Measurements from ENCODE around the gene CUBN. TPM values are rescaled to one million over a fixed set of nuclear protein-coding genes. Genes with fewer than 3 reads are reported as not detected.

Gene CUBN
- total RNA-seq, 1 experiment from 2014 or later = 0.80 TPM

- H4K20me1 ChIP-seq (ENCODE audit: low read length) = no peaks in the 10 kb centered on the region
- no peak overlapping the region for H3K9ac ChIP-seq (ENCODE audit: low read length)
- DNase-seq (no peak), ATAC-seq (no peak)
- TF ChIP-seq CTCF (conservative IDR thresholded peaks at IDR 0.05; ENCODE audit: low read depth, low read length) (no peak), EZH2phosphoT487 (IDR thresholded peaks at IDR 0.05; ENCODE audit: borderline replicate concordance, low read length) (no peak)
- no peak overlapping the region for H3K27ac ChIP-seq (ENCODE audit: low read length)
- H3K79me2 ChIP-seq (ENCODE audit: low read length) = no peaks in the 10 kb centered on the region
- no peaks in the 10 kb centered on the region for H3K27me3 ChIP-seq (ENCODE audit: low read length)
- no peaks in the 10 kb centered on the region for H3F3A ChIP-seq (ENCODE audit: low read length, unreplicated experiment)
- intact Hi-C loops (cut with micrococcal nuclease) = loop anchor here (1.0 to 10.0 kb wide), 4 partner anchors 102 to 334 kb away; no protein-coding TSS in a partner anchor
- H3K36me3 ChIP-seq (ENCODE audit: low read depth, low read length) = no peaks in the 10 kb centered on the region
- CTCF ChIA-PET = no interaction called here
- H2AFZ ChIP-seq (ENCODE audit: low read length) = no peak overlapping the region
- POLR2A ChIA-PET (ENCODE audit: unreplicated experiment) = interaction anchor here (0.8 kb wide), 1 partner anchor 380 kb away, joined by 5 read pairs; no protein-coding TSS in a partner anchor
- H3K4me1 ChIP-seq (ENCODE audit: insufficient read depth, low read length) = no peaks in the 10 kb centered on the region
- no peak overlapping the region for H3K4me2 ChIP-seq (ENCODE audit: low read length)
- no TSS peak for BruUV-seq (replicated peaks)
- no peaks in the 10 kb centered on the region for H3K9me2 ChIP-seq (replicated peaks; ENCODE audit: low read length)
- H3K4me3 ChIP-seq (ENCODE audit: low read length) = no peak overlapping the region
- H3K9me3 ChIP-seq (ENCODE audit: low read length) = no peaks in the 10 kb centered on the region
Observed at GRCh38 chr10:17177014-17177413, 47.4 kb upstream of the CUBN start.

- Histone ChIP-seq H3K4me2 (ENCODE audit: low read length) (no peak overlapping the region), H3K4me3 (ENCODE audit: low read length) (no peak overlapping the region), H3K9ac (ENCODE audit: low read length) (no peak overlapping the region), H3K79me2 (ENCODE audit: low read length) (no peaks in the 10 kb centered on the region), H3K9me3 (ENCODE audit: low read length) (no peaks in the 10 kb centered on the region), H3K27me3 (ENCODE audit: low read length) (no peaks in the 10 kb centered on the region), H2AFZ (ENCODE audit: low read length) (no peak overlapping the region), H3K27ac (ENCODE audit: low read length) (no peak overlapping the region), H3K4me1 (ENCODE audit: insufficient read depth, low read length) (no peaks in the 10 kb centered on the region), H3F3A (ENCODE audit: low read length, unreplicated experiment) (no peaks in the 10 kb centered on the region), H3K9me2 (replicated peaks; ENCODE audit: low read length) (no peaks in the 10 kb centered on the region), H4K20me1 (ENCODE audit: low read length) (no peaks in the 10 kb centered on the region), H3K36me3 (ENCODE audit: low read depth, low read length) (no peaks in the 10 kb centered on the region)
- TF ChIP-seq CTCF (conservative IDR thresholded peaks at IDR 0.05; ENCODE audit: low read depth, low read length) = no peak
- TF ChIP-seq EZH2 (IDR thresholded peaks at IDR 0.05; ENCODE audit: low read length, unreplicated experiment) = no peak
- no peak for TF ChIP-seq EZH2phosphoT487 (IDR thresholded peaks at IDR 0.05; ENCODE audit: borderline replicate concordance, low read length)
- ChIA-PET POLR2A (ENCODE audit: unreplicated experiment) (interaction anchor here (0.6 to 0.8 kb wide), 2 partner anchors 18 to 381 kb away, joined by 4 to 5 read pairs; no protein-coding TSS in a partner anchor), CTCF (no interaction called here)
- no peak for DNase-seq
- BruUV-seq (replicated peaks) = no TSS peak
- intact Hi-C loops (cut with micrococcal nuclease) = loop anchor here (10.0 kb wide), 2 partner anchors 101 to 151 kb away; no protein-coding TSS in a partner anchor
- ATAC-seq = no peak
Observed at GRCh38 chr10:17176091-17176490, 46.5 kb upstream of the CUBN start.

- Histone ChIP-seq H3K36me3 (ENCODE audit: low read depth, low read length) (no peaks in the 10 kb centered on the region), H3K4me2 (ENCODE audit: low read length) (no peak overlapping the region), H3F3A (ENCODE audit: low read length, unreplicated experiment) (no peaks in the 10 kb centered on the region), H3K27me3 (ENCODE audit: low read length) (no peaks in the 10 kb centered on the region), H3K27ac (ENCODE audit: low read length) (no peak overlapping the region), H3K9me2 (replicated peaks; ENCODE audit: low read length) (no peaks in the 10 kb centered on the region), H3K9me3 (ENCODE audit: low read length) (no peaks in the 10 kb centered on the region), H3K9ac (ENCODE audit: low read length) (no peak overlapping the region), H3K4me3 (ENCODE audit: low read length) (no peak overlapping the region), H2AFZ (ENCODE audit: low read length) (no peak overlapping the region), H3K79me2 (ENCODE audit: low read length) (no peaks in the 10 kb centered on the region), H4K20me1 (ENCODE audit: low read length) (no peaks in the 10 kb centered on the region), H3K4me1 (ENCODE audit: insufficient read depth, low read length) (no peaks in the 10 kb centered on the region)
- no TSS peak for BruUV-seq (replicated peaks)
- intact Hi-C loops (cut with micrococcal nuclease) = loop anchor here (10.0 kb wide), 2 partner anchors 101 to 151 kb away; no protein-coding TSS in a partner anchor
- no peak for ATAC-seq
- ChIA-PET CTCF (interaction anchor here (0.6 kb wide), 1 partner anchor 338 kb away, joined by 4 read pairs; no protein-coding TSS in a partner anchor), POLR2A (ENCODE audit: unreplicated experiment) (no interaction called here)
- no peak for TF ChIP-seq EZH2phosphoT487 (IDR thresholded peaks at IDR 0.05; ENCODE audit: borderline replicate concordance, low read length)
- TF ChIP-seq CTCF (conservative IDR thresholded peaks at IDR 0.05; ENCODE audit: low read depth, low read length) = no peak
- TF ChIP-seq EZH2 (IDR thresholded peaks at IDR 0.05; ENCODE audit: low read length, unreplicated experiment) = no peak
- DNase-seq = no peak
Observed at GRCh38 chr10:17175551-17175950, 45.9 kb upstream of the CUBN start.
